PFSK-1 (cell line): Measurements from ENCODE around the gene YJU2.

Experiments
- POLR2AphosphoS5 ChIP-seq: IDR thresholded peaks from 2 replicates; pipeline ENCODE4 v1.6.1; 2012; ENCODE audit warnings: low read depth, mild to moderate bottlenecking, control low read depth, low read length, moderate library complexity
- SIN3A ChIP-seq: IDR thresholded peaks from 2 replicates; pipeline ENCODE4 v1.6.1; 2012; ENCODE audit warnings: mild to moderate bottlenecking, low read length, moderate library complexity, borderline replicate concordance; ENCODE audit not compliant: insufficient read depth
- TAF1 ChIP-seq: IDR thresholded peaks from 2 replicates; pipeline ENCODE4 v1.6.1; 2012; ENCODE audit warnings: low read length, control low read depth, borderline replicate concordance; ENCODE audit not compliant: insufficient read depth
- TF ChIP-seq, protein P1 (sequence below), 2 experiments: IDR thresholded peaks; 2 replicates each; pipeline versions ENCODE4 v1.6.1 to v1.8.0; 2011 to 2012; ENCODE audit warnings: low read depth in 2 of 2, low read length in 2 of 2, control low read depth in 1 of 2, inconsistent platforms in 1 of 2, mild to moderate bottlenecking in 1 of 2, moderate library complexity in 1 of 2; ENCODE audit not compliant: insufficient read depth in 1 of 2

DNA sequence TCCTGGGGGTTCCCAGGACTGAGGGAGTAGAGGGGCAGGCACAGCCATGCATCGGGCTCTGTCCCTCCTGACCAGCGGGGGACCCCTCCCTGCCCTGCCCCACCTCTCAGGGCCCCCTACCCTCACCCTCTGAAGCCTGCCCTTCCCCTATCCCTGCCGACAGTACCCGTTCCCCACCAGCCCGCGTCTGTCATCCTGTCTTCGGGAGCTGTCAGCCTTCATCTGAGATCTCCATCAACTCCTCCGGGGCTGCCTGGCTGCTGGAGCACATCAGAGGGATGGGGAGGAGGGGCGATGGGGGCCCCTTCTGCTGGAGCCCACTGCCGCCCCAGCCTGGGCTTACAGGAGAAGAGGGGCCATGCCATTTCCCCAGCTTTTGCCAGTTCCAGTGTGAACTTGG is 26.0 kb downstream of the YJU2 start:
- TF ChIP-seq SIN3A (no peak), TAF1 (no peak), POLR2AphosphoS5 (no peak)
- TF ChIP-seq, protein P1, sequence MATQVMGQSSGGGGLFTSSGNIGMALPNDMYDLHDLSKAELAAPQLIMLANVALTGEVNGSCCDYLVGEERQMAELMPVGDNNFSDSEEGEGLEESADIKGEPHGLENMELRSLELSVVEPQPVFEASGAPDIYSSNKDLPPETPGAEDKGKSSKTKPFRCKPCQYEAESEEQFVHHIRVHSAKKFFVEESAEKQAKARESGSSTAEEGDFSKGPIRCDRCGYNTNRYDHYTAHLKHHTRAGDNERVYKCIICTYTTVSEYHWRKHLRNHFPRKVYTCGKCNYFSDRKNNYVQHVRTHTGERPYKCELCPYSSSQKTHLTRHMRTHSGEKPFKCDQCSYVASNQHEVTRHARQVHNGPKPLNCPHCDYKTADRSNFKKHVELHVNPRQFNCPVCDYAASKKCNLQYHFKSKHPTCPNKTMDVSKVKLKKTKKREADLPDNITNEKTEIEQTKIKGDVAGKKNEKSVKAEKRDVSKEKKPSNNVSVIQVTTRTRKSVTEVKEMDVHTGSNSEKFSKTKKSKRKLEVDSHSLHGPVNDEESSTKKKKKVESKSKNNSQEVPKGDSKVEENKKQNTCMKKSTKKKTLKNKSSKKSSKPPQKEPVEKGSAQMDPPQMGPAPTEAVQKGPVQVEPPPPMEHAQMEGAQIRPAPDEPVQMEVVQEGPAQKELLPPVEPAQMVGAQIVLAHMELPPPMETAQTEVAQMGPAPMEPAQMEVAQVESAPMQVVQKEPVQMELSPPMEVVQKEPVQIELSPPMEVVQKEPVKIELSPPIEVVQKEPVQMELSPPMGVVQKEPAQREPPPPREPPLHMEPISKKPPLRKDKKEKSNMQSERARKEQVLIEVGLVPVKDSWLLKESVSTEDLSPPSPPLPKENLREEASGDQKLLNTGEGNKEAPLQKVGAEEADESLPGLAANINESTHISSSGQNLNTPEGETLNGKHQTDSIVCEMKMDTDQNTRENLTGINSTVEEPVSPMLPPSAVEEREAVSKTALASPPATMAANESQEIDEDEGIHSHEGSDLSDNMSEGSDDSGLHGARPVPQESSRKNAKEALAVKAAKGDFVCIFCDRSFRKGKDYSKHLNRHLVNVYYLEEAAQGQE (IDR thresholded peaks at IDR 0.05; ENCODE audit: insufficient read depth in 1 of 2, low read depth in 2 of 2, low read length in 2 of 2): no peak
